Glomerular endothelial cell (primary cell): ENCODE data around the gene HPGD. TPM values are rescaled to one million over a fixed set of nuclear protein-coding genes. Genes with fewer than 3 reads are reported as not detected.

Experiments used
- DNase-seq: peaks from one replicate; pipeline ENCODE4 v3.0.0-alpha.2; 2011; ENCODE audit warnings: low read depth, low spot score; ENCODE audit errors: extremely low read depth
- total RNA-seq: library from RNA; depleted of rRNA; stranded (reverse); fragments of >200 nt; gene quantifications from 2 replicates; pipeline ENCODE4 v1.2.3, GENCODE V29; 2015

HPGD gene
- total RNA-seq, 1 donor from 2014 or later: not detected

GRCh38 chr4:174479140-174479539 is 43.1 kb downstream of the HPGD start:
- DNase-seq: no peak

DNA sequence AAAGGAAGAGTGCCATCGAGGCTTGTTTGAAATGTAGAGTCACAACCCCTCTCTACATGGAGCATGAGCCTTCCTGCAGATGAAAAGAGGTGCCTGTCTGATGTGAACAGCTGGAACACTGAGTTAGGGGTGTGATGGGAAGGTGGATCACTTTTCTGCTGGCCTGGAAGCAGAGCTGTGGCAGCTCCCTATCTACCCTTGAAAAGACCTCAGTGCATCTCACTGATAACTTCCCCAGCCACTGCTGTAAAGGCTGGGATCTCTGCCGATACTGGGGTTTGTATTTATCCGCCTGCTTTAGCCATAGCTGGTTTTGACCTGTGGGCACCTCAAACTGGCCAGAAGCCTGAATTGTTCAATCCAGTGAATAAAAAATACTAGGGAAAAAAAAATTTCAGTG is 46.8 kb downstream of the HPGD start:
- no peak for DNase-seq

DNA sequence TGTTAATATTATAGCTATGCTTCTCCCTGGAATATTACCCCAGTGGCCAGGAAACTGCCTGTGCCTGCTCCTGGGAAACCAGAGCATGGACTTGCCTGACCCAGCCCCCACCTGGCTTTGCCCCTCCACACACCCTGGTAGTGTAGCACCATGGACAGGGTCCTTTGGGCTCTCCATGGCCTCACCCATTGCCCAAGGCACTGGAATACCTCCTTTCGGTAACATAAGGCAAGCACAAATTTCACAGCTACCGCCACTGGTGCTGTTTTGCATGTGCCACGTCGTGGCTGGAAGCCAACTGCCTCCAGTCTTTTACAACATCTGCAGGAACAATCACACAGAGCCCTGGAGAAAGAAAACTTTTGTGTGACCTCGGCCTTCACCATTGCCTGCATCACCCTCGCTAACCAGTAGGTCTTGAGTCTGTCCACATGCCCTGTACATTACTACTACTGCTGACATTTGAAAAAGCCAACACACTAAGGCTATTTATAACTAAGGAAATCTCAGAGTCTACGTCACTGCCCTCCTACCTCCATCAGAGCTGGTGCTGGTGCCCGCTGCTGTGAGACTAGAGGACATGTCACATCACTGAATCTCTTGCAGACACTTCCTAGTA is 47.7 kb downstream of the HPGD start:
- no peak for DNase-seq

DNA sequence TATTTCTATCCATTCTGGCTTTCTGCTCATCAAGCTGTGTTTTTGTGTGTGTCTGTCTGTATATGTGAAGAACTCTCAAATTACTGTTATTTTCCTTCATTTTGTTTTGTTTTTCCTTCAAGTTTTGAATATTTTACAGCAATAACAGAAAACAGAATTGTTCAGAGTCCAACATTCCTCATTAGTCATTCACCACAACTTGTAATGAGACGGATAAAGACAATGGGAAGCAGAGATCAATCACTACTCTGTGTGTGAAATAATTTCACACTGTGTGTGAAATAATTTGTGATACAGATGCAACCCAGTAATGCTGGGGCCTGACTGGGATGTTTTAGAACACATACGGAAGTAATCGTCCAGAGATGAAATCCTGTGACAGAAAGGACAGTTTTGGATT is 55.2 kb downstream of the HPGD start:
- no peak for DNase-seq

DNA sequence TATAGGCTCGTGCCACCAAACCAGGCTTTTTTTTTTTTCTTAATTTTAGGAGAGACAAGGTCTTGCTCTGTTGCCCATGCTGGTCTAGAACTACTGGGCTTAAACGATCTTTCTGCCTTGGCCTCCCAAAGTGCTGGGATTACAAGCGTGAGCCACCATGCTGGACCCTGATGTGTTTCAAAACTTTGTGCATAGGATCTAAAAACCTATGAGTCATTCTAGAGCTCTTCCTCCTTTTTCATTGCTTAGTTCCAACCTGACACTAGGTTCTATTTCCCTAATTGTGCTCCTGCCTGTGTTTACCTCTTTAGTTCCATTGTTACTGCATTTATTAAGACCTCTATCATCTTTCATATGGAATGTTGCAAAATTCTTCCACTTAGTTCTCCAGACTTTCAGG is 57.3 kb downstream of the HPGD start:
- DNase-seq: no peak

GRCh38 chr4:174461466-174462106 is 60.7 kb downstream of the HPGD start:
- no peak for DNase-seq

- no peak for DNase-seq
Measured at GRCh38 chr4:174460684-174461083, 61.6 kb downstream of the HPGD start.

DNA sequence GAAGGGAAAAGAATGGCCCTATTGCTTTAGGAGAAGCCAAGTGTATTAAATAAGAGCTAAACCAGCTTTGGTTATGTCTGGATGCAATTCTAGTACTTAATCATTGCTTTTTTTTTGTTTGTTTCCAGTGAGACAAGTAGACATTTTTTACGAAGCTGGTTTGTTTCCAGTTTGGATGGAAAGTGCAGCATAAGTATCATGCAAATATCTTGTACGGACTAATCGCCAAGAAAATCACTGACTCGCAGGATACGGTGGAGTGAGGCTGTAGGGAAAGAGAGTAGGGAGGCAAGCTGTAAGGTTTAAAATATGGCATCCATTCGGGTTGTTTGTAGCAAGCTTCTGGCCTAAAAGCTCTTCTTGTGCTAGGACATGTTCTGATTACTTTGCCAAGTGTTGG is 64.8 kb downstream of the HPGD start:
- DNase-seq: no peak

DNA sequence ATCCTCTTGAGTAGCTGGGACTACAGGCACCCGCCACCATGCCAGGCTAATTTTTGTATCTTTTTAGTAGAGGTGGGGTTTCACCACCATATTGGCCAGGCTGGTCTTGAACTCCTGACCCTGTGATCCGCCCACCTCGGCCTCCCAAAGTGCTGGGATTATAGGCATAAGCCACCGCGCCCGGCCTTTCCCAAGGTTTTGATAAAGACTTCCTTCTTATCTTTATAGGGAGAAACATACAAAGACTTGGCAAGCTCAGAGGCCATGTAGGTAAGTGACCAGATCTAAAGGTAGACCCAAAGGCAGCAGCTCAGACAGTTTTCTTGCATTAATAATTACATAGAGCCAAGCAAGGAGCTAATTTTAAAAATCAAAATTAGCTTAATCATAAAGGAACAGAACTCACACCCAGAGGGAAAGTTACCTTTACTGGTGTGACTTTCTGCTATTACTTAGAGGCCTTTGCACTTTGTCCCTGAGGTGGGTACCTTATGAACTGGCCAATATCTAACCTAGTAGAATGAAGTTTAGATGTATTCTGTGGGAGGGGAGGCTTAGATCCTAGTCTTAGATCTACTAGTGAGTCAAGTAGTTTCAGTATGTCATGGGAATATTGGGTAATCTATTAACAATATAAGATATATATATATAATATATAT is 67.3 kb downstream of the HPGD start:
- no peak for DNase-seq

DNA sequence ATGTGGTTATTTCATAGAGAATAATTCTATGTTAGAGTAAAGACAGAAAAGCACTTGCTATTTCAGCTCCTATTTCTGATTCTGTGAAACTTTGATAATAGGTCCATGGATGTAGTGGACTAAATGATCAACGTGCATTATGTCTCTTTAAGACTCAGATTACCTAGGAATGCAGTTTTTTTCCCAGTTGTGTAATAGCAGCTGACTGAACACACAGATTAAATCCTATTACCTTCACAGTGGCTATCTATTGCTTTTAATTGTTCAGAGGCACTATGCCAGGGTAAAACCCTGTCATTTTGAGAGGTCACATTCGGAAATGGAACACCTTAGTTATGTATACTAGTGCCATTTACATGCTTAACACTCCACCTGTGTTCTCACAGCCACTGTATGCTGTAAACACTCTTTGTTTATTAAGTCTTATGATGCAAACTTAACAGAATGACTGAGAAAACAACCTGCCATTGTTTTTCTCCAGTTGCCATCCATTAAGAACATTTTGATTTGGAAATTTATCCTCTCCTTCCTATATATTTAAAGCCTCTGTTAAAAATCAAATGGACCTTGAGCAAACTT is 70.5 kb downstream of the HPGD start:
- no peak for DNase-seq

DNA sequence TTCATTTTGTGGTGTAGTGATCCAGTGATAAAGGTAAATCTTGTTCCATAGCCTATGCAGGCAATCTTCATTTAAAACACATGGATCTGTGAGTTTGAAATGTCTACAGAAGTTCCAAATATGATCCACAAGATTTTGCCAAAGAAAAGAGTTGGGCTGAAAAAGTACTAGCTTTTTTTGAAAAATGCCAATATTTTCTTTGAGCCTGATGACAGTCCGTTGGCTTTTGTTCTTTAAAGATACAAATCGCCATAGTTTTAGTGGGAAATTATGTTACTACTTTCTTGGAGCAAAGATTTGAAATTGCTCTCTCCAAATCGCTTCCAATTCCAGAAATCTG is 71.5 kb downstream of the HPGD start:
- DNase-seq: no peak

GRCh38 chr4:174449944-174450785 is 72.1 kb downstream of the HPGD start:
- no peak for DNase-seq

DNA sequence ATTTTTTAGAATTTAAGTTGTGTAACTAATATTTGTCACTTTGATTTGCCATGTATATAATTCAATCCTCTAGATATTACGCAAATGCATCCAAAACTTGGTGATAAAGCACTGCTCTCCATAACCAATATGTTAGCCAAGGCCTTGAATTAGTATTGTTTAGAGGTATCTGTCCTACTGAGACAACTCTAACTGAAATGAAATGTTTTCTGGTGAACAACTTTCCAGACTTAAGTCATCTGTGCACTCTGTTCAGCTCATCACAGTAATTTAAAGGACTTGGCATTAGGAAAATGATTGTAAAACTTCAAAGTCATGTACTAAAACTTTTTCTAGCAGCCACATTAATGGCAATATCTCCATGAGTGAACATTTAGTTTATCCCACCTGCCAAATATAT is 73.1 kb downstream of the HPGD start:
- no peak for DNase-seq

GRCh38 chr4:174444390-174444789 is 77.9 kb downstream of the HPGD start:
- DNase-seq: no peak

Other genes starting within 250 kb of the HPGD start
- gene FBXO8, start 238.8 kb downstream of the HPGD start, total RNA-seq: 13.4 and 25.7 TPM in 2 replicates
- 6.0 and 9.0 TPM in 2 replicates for gene CEP44, start 238.6 kb downstream of the HPGD start, total RNA-seq